SK-N-SH treated with all-trans-retinoic acid at 6 μM for 48 hours (cell line): ENCODE data around the gene LYRM1.

Experiments
- ATAC-seq: fragments of 200-7000 bp; cut with Tn5 transposase; 3 replicates; pipeline ENCODE4 v1.9.1; 2020; ENCODE audit warnings: mild to moderate bottlenecking, moderate library complexity
- ARNTL ChIP-seq: fragments of 450-650 bp; formaldehyde crosslinking; IDR thresholded peaks from 2 replicates; pipeline ENCODE4 v1.5.0; 2020; ENCODE audit warnings: low read depth, mild to moderate bottlenecking, moderate library complexity, borderline replicate concordance
- BACH2 ChIP-seq: fragments of 250-450 bp; sonication (Bioruptor Pico); IDR thresholded peaks from 2 replicates; pipeline ENCODE4 v1.9.0; 2021; ENCODE audit warnings: mild to moderate bottlenecking, borderline replicate concordance
- CREB5 ChIP-seq: fragments of 250-450 bp; sonication (Bioruptor Pico); IDR thresholded peaks from 2 replicates; pipeline ENCODE4 v1.5.1; 2020; ENCODE audit warnings: low read depth, mild to moderate bottlenecking, moderate library complexity
- CSDC2 ChIP-seq: fragments of 250-450 bp; sonication (Bioruptor Pico); IDR thresholded peaks from 2 replicates; pipeline ENCODE4 v1.5.0; 2020; ENCODE audit warnings: mild to moderate bottlenecking, moderate library complexity
- CSRNP3 ChIP-seq: fragments of 250-450 bp; sonication (Bioruptor Pico); IDR thresholded peaks from 2 replicates; pipeline ENCODE4 v1.5.1; 2021; ENCODE audit warnings: mild to moderate bottlenecking, moderate library complexity
- ESRRG ChIP-seq: fragments of 250-450 bp; sonication (Bioruptor Pico); IDR thresholded peaks from 2 replicates; pipeline ENCODE4 v1.6.1; 2021; ENCODE audit warnings: mild to moderate bottlenecking
- GLIS3 ChIP-seq: fragments of 250-450 bp; sonication (Bioruptor Pico); IDR thresholded peaks from 2 replicates; pipeline ENCODE4 v1.5.0; 2020; ENCODE audit warnings: mild to moderate bottlenecking, moderate library complexity
- OSR1 ChIP-seq: fragments of 250-450 bp; sonication (Bioruptor Pico); IDR thresholded peaks from 2 replicates; pipeline ENCODE4 v1.8.0; 2022; ENCODE audit warnings: moderate library complexity, mild to moderate bottlenecking, inconsistent platforms
- PATZ1 ChIP-seq: fragments of 250-450 bp; sonication (Bioruptor Pico); IDR thresholded peaks from 2 replicates; pipeline ENCODE4 v1.8.0; 2020; ENCODE audit warnings: mild to moderate bottlenecking, moderate library complexity, borderline replicate concordance
- POU6F1 ChIP-seq: fragments of 250-450 bp; sonication (Bioruptor Pico); IDR thresholded peaks from 2 replicates; pipeline ENCODE4 v1.8.0; 2021; ENCODE audit warnings: low read depth, mild to moderate bottlenecking, moderate library complexity, borderline replicate concordance
- PPARA ChIP-seq: fragments of 250-450 bp; sonication (Bioruptor Pico); IDR thresholded peaks from 2 replicates; pipeline ENCODE4 v1.5.0; 2020; ENCODE audit warnings: mild to moderate bottlenecking, borderline replicate concordance
- RARB ChIP-seq: fragments of 250-450 bp; sonication (Bioruptor Pico); IDR thresholded peaks from 2 replicates; pipeline ENCODE4 v1.8.0; 2021; ENCODE audit warnings: mild to moderate bottlenecking, moderate library complexity
- SNAI2 ChIP-seq: fragments of 250-450 bp; sonication (Bioruptor Pico); IDR thresholded peaks from 2 replicates; pipeline ENCODE4 v1.5.0; 2020; ENCODE audit warnings: mild to moderate bottlenecking, moderate library complexity
- TCF4 ChIP-seq: fragments of 250-450 bp; sonication (Bioruptor Pico); IDR thresholded peaks from 2 replicates; pipeline ENCODE4 v1.8.0; 2021; ENCODE audit warnings: mild to moderate bottlenecking, moderate library complexity, borderline replicate concordance
- TOX ChIP-seq: fragments of 250-450 bp; sonication (Bioruptor Pico); IDR thresholded peaks from 2 replicates; pipeline ENCODE4 v1.8.0; 2021; ENCODE audit warnings: mild to moderate bottlenecking, moderate library complexity, borderline replicate concordance
- TSHZ2 ChIP-seq: fragments of 250-450 bp; sonication (Bioruptor Pico); IDR thresholded peaks from 2 replicates; pipeline ENCODE4 v1.5.0; 2020; ENCODE audit warnings: mild to moderate bottlenecking, moderate library complexity
- ZFP30 ChIP-seq: fragments of 450-650 bp; formaldehyde crosslinking; IDR thresholded peaks from 2 replicates; pipeline ENCODE4 v1.5.0; 2022; ENCODE audit warnings: mild to moderate bottlenecking, moderate library complexity
- ZNF565 ChIP-seq: fragments of 450-650 bp; formaldehyde crosslinking; conservative IDR thresholded peaks from 2 replicates; pipeline ENCODE4 v1.5.0; 2020; ENCODE audit warnings: low read depth, mild to moderate bottlenecking, moderate library complexity
- ZNF70 ChIP-seq: fragments of 450-650 bp; formaldehyde crosslinking; IDR thresholded peaks from 2 replicates; pipeline ENCODE4 v1.5.0; 2020; ENCODE audit warnings: mild to moderate bottlenecking, moderate library complexity
- ZNF8 ChIP-seq: fragments of 450-650 bp; formaldehyde crosslinking; IDR thresholded peaks from 2 replicates; pipeline ENCODE4 v1.5.0; 2020; ENCODE audit warnings: mild to moderate bottlenecking, moderate library complexity

Gene LYRM1

GRCh38 chr16:20948444-20948843 is 47.9 kb downstream of the LYRM1 start:
- ATAC-seq = no peak
- TF ChIP-seq CSRNP3 (CRISPR knock-in tag) (no peak), ARNTL (CRISPR knock-in tag) (no peak), ZNF565 (CRISPR knock-in tag) (no peak), TOX (CRISPR knock-in tag) (no peak), ZNF8 (CRISPR knock-in tag) (no peak)

- no peak for ATAC-seq
- no peak for TF ChIP-seq TOX (CRISPR knock-in tag)
- TF ChIP-seq TSHZ2 (CRISPR knock-in tag) = no peak
- no peak for TF ChIP-seq ZNF8 (CRISPR knock-in tag)
- TF ChIP-seq ZNF70 (CRISPR knock-in tag) = no peak
- TF ChIP-seq CREB5 (CRISPR knock-in tag) = no peak
- no peak for TF ChIP-seq GLIS3 (CRISPR knock-in tag)
- TF ChIP-seq PATZ1 = no peak
- TF ChIP-seq OSR1 = no peak
- TF ChIP-seq ARNTL (CRISPR knock-in tag) = no peak
- TF ChIP-seq BACH2 (CRISPR knock-in tag) = no peak
- TF ChIP-seq PPARA (CRISPR knock-in tag) = no peak
- TF ChIP-seq RARB = no peak
- no peak for TF ChIP-seq ZNF565 (CRISPR knock-in tag)
- TF ChIP-seq TCF4 (CRISPR knock-in tag) = no peak
- no peak for TF ChIP-seq ESRRG (CRISPR knock-in tag)
- TF ChIP-seq CSDC2 (CRISPR knock-in tag) = no peak
- TF ChIP-seq SNAI2 (CRISPR knock-in tag) = no peak
Observed at GRCh38 chr16:20949660-20950059, 49.1 kb downstream of the LYRM1 start.

GRCh38 chr16:20950294-20950693 is 49.7 kb downstream of the LYRM1 start:
- ATAC-seq = no peak
- TF ChIP-seq ESRRG (CRISPR knock-in tag) (no peak), TOX (CRISPR knock-in tag) (no peak), TCF4 (CRISPR knock-in tag) (no peak), ZFP30 (CRISPR knock-in tag) (no peak)
- TF ChIP-seq, all 23 proteins: peak for 0

- TF ChIP-seq ARNTL (CRISPR knock-in tag) (no peak), ZNF565 (CRISPR knock-in tag) (no peak), SNAI2 (CRISPR knock-in tag) (no peak), CREB5 (CRISPR knock-in tag) (no peak), PPARA (CRISPR knock-in tag) (no peak), TCF4 (CRISPR knock-in tag) (no peak), BACH2 (CRISPR knock-in tag) (no peak), CSDC2 (CRISPR knock-in tag) (no peak), CSRNP3 (CRISPR knock-in tag) (no peak), ZNF8 (CRISPR knock-in tag) (no peak), ESRRG (CRISPR knock-in tag) (no peak), POU6F1 (CRISPR knock-in tag) (no peak), ZFP30 (CRISPR knock-in tag) (no peak)
- ATAC-seq = no peak
Observed at GRCh38 chr16:20952139-20952920, 51.8 kb downstream of the LYRM1 start.
